Measurements from ENCODE around the gene SNCA. TPM values are rescaled to one million over a fixed set of nuclear protein-coding genes. Genes with fewer than 3 reads are reported as not detected.

SNCA gene
- total RNA-seq, 1 donor: 0.72 TPM

DNA sequence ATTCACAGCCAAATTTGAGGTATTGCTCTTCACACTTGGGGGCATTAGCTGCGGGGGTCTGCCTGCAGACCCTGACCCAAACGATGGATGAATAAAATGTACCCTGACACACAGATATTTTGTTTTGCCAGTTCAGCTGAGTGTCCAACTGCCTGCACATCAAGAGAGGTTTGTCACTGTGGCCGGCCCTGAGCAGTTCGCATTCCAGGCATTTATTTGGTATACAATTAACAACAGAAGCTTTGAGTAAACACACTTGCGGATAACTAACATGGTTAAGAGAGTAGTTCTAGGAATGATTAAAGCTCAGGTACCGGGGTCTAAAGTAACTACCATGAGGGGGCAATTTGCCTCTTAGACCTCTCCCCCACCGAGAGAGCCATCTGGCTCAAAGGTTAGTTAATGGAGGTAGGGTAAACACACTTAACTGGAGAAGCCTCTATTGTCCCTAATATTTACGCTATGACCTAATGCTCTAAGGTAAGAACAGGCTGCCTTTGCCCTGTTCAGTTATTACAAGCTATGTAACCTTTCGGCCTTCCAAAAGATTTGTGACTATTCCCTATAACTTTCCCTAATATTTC lies 162.0 kb downstream of the SNCA start:
- Histone ChIP-seq H2AFZ (ENCODE audit: low read length) (no peak overlapping the region), H4K20me1 (ENCODE audit: insufficient read depth, low read length) (no peaks in the 10 kb centered on the region), H3K79me2 (ENCODE audit: insufficient read depth, low read length) (no peaks in the 10 kb centered on the region), H3K4me1 (ENCODE audit: insufficient read depth, low read length) (no peaks in the 10 kb centered on the region), H3K4me2 (ENCODE audit: insufficient read depth, low read length) (no peak overlapping the region), H3K36me3 (ENCODE audit: insufficient read depth, low read length) (no peaks in the 10 kb centered on the region), H3K27ac (ENCODE audit: low read depth, low read length) (no peak overlapping the region), H3K9me3 (ENCODE audit: low read depth, low read length) (no peaks in the 10 kb centered on the region), H3K4me3 (ENCODE audit: insufficient read depth, low read length) (no peak overlapping the region), H3K27me3 (ENCODE audit: insufficient read depth, low read length) (no peaks in the 10 kb centered on the region)
- no peak for DNase-seq (ENCODE audit: insufficient read length, low spot score, missing footprints)
- TF ChIP-seq CTCF (IDR thresholded peaks at IDR 0.05; ENCODE audit: extremely low read depth, low read depth, low read length): no peak

Other genes with a start within 250 kb of the SNCA start
- not detected in 2 replicates for gene MMRN1, start 57.7 kb upstream of the SNCA start, total RNA-seq